HepG2 (cell line): ENCODE results near the gene MRNIP. TPM values are rescaled to one million over a fixed set of nuclear protein-coding genes. Genes with fewer than 3 reads are reported as not detected.

ENCODE experiments used
- DR1 ChIP-seq: sonication (generic); formaldehyde crosslinking; IDR thresholded peaks from 2 replicates; pipeline ENCODE4 v1.8.0; 2021; ENCODE audit warnings: mild to moderate bottlenecking, missing genetic modification reagents, inconsistent platforms
- GATA4 ChIP-seq: sonication (generic); IDR thresholded peaks from 2 replicates; pipeline ENCODE4 v1.6.1; 2016; ENCODE audit warnings: antibody characterized with exemption, low read depth, borderline replicate concordance
- HNRNPL ChIP-seq: fragments of 200-400 bp; formaldehyde crosslinking; IDR thresholded peaks from 2 replicates; pipeline ENCODE4 v1.6.1; 2017; ENCODE audit warnings: mild to moderate bottlenecking, low read depth, low read length
- HOXA3 ChIP-seq: sonication (generic); formaldehyde crosslinking; IDR thresholded peaks from 2 replicates; pipeline ENCODE4 v1.5.0; 2020; ENCODE audit warnings: missing genetic modification reagents
- PAX8 ChIP-seq: sonication (generic); formaldehyde crosslinking; IDR thresholded peaks from 2 replicates; pipeline ENCODE4 v1.8.0; 2022; ENCODE audit warnings: mild to moderate bottlenecking, missing genetic modification reagents, borderline replicate concordance
- PLRG1 ChIP-seq: fragments of 450-650 bp; conservative IDR thresholded peaks from 2 replicates; pipeline ENCODE4 v1.6.1; 2016
- PLSCR1 ChIP-seq: sonication (generic); formaldehyde crosslinking; IDR thresholded peaks from 2 replicates; pipeline ENCODE4 v1.5.0; 2020; ENCODE audit warnings: missing genetic modification reagents, mild to moderate bottlenecking, borderline replicate concordance
- SNRNP70 ChIP-seq: fragments of 200-400 bp; formaldehyde crosslinking; IDR thresholded peaks from 2 replicates; pipeline ENCODE4 v1.6.1; 2017; ENCODE audit warnings: mild to moderate bottlenecking, low read depth, low read length, moderate library complexity
- SP2 ChIP-seq: sonication (generic); formaldehyde crosslinking; IDR thresholded peaks from 2 replicates; pipeline ENCODE4 v1.5.1; 2020; ENCODE audit warnings: mild to moderate bottlenecking, missing genetic modification reagents
- SRSF1 ChIP-seq: fragments of 200-400 bp; formaldehyde crosslinking; optimal IDR thresholded peaks from 2 replicates; pipeline ENCODE3; 2017; ENCODE audit warnings: mild to moderate bottlenecking, low read depth, low read length, moderate library complexity
- ZFY ChIP-seq: sonication (generic); formaldehyde crosslinking; IDR thresholded peaks from 2 replicates; pipeline ENCODE4 v1.4.0; 2020; ENCODE audit warnings: missing genetic modification reagents
- ZNF574 ChIP-seq: sonication (generic); formaldehyde crosslinking; IDR thresholded peaks from 2 replicates; pipeline ENCODE4 v1.4.0; 2020; ENCODE audit warnings: missing genetic modification reagents
- ZSCAN9 ChIP-seq: IDR thresholded peaks from 2 replicates; pipeline ENCODE4 v1.6.1; 2016; ENCODE audit warnings: borderline replicate concordance
- polyA plus RNA-seq, 8 experiments: library from polyadenylated mRNA; depleted of rRNA in 3 of 8; stranded (reverse) in 7 of 8; unstranded in 1 of 8; fragments of >200 nt; fragmentation: Illumina TruSeq in 4 of 8; extraction: Trizol in 4 of 8; gene quantifications; 2 replicates each; pipeline versions ENCODE4 v1.2.1 to v1.2.3, GENCODE V29; 2011 to 2016; ENCODE audit warnings: low read depth in 4 of 8, missing spikeins in 1 of 8, mixed read lengths in 1 of 8; ENCODE audit not compliant: insufficient read depth in 1 of 8
- total RNA-seq, 5 experiments: library from RNA; depleted of rRNA; stranded (reverse); fragments of >200 nt; fragmentation: Illumina TruSeq; extraction: Trizol; gene quantifications; 2 replicates each; pipeline ENCODE4 v1.2.3, GENCODE V29; 2016; ENCODE audit warnings: low read depth in 1 of 5
- TF ChIP-seq, protein P1 (sequence below): sonication (generic); formaldehyde crosslinking; IDR thresholded peaks from 2 replicates; pipeline ENCODE4 v1.5.0; 2020; ENCODE audit warnings: mild to moderate bottlenecking, missing genetic modification reagents
- TF ChIP-seq, protein P2 (sequence below): sonication (generic); formaldehyde crosslinking; IDR thresholded peaks from 2 replicates; pipeline ENCODE4 v1.5.1; 2020; ENCODE audit warnings: mild to moderate bottlenecking, missing genetic modification reagents, moderate library complexity
- TF ChIP-seq, protein P3 (sequence below): sonication (generic); formaldehyde crosslinking; IDR thresholded peaks from 2 replicates; pipeline ENCODE4 v1.4.0; 2020; ENCODE audit warnings: missing genetic modification reagents

MRNIP gene
- total and polyA plus RNA-seq, 2 of the 13 experiments (the other 11 are each of a cell fraction or from before 2014, with no cell fraction given) = 15.5 to 34.1 TPM

- no peak for TF ChIP-seq PAX8 (CRISPR knock-in tag)
- no peak for TF ChIP-seq ZSCAN9 (CRISPR knock-in tag)
- TF ChIP-seq, protein P1, sequence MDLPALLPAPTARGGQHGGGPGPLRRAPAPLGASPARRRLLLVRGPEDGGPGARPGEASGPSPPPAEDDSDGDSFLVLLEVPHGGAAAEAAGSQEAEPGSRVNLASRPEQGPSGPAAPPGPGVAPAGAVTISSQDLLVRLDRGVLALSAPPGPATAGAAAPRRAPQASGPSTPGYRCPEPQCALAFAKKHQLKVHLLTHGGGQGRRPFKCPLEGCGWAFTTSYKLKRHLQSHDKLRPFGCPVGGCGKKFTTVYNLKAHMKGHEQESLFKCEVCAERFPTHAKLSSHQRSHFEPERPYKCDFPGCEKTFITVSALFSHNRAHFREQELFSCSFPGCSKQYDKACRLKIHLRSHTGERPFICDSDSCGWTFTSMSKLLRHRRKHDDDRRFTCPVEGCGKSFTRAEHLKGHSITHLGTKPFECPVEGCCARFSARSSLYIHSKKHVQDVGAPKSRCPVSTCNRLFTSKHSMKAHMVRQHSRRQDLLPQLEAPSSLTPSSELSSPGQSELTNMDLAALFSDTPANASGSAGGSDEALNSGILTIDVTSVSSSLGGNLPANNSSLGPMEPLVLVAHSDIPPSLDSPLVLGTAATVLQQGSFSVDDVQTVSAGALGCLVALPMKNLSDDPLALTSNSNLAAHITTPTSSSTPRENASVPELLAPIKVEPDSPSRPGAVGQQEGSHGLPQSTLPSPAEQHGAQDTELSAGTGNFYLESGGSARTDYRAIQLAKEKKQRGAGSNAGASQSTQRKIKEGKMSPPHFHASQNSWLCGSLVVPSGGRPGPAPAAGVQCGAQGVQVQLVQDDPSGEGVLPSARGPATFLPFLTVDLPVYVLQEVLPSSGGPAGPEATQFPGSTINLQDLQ (CRISPR knock-in tag) = no peak
- TF ChIP-seq, protein P2, sequence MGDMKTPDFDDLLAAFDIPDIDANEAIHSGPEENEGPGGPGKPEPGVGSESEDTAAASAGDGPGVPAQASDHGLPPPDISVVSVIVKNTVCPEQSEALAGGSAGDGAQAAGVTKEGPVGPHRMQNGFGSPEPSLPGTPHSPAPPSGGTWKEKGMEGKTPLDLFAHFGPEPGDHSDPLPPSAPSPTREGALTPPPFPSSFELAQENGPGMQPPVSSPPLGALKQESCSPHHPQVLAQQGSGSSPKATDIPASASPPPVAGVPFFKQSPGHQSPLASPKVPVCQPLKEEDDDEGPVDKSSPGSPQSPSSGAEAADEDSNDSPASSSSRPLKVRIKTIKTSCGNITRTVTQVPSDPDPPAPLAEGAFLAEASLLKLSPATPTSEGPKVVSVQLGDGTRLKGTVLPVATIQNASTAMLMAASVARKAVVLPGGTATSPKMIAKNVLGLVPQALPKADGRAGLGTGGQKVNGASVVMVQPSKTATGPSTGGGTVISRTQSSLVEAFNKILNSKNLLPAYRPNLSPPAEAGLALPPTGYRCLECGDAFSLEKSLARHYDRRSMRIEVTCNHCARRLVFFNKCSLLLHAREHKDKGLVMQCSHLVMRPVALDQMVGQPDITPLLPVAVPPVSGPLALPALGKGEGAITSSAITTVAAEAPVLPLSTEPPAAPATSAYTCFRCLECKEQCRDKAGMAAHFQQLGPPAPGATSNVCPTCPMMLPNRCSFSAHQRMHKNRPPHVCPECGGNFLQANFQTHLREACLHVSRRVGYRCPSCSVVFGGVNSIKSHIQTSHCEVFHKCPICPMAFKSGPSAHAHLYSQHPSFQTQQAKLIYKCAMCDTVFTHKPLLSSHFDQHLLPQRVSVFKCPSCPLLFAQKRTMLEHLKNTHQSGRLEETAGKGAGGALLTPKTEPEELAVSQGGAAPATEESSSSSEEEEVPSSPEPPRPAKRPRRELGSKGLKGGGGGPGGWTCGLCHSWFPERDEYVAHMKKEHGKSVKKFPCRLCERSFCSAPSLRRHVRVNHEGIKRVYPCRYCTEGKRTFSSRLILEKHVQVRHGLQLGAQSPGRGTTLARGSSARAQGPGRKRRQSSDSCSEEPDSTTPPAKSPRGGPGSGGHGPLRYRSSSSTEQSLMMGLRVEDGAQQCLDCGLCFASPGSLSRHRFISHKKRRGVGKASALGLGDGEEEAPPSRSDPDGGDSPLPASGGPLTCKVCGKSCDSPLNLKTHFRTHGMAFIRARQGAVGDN (CRISPR knock-in tag) = peak; percentile 65
- 0 out of 2 replicates have a peak, but pooled peaks have one; percentile 12 for TF ChIP-seq HOXA3 (CRISPR knock-in tag)
- TF ChIP-seq, protein P3, sequence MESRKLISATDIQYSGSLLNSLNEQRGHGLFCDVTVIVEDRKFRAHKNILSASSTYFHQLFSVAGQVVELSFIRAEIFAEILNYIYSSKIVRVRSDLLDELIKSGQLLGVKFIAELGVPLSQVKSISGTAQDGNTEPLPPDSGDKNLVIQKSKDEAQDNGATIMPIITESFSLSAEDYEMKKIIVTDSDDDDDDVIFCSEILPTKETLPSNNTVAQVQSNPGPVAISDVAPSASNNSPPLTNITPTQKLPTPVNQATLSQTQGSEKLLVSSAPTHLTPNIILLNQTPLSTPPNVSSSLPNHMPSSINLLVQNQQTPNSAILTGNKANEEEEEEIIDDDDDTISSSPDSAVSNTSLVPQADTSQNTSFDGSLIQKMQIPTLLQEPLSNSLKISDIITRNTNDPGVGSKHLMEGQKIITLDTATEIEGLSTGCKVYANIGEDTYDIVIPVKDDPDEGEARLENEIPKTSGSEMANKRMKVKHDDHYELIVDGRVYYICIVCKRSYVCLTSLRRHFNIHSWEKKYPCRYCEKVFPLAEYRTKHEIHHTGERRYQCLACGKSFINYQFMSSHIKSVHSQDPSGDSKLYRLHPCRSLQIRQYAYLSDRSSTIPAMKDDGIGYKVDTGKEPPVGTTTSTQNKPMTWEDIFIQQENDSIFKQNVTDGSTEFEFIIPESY (CRISPR knock-in tag) = peak; percentile 68
- no peak for TF ChIP-seq DR1
- TF ChIP-seq ZNF574 (CRISPR knock-in tag) = peak; percentile 21; the same call in 1 of the 2 replicates
- TF ChIP-seq GATA4 = no peak
- TF ChIP-seq PLSCR1 = no peak
- TF ChIP-seq SP2 (CRISPR knock-in tag) = no peak
- 0 out of 2 replicates have a peak, but pooled peaks have one; percentile 15 for TF ChIP-seq ZFY (CRISPR knock-in tag)
- TF ChIP-seq HNRNPL = peak; percentile 95
- no peak for TF ChIP-seq SNRNP70
- no peak for TF ChIP-seq SRSF1
- TF ChIP-seq PLRG1 = no peak
These were observed 54.7 kb downstream of the MRNIP start (continued) for GRCh38 chr5:179803651-179804554.
